Measurements from ENCODE around the gene SGSM2.
"Not testable (repeated sequence)": the region's sequence is repeated elsewhere in the genome, so short reads cannot be mapped to it uniquely, and the experiment has no call there.

SGSM2 gene, protein sequence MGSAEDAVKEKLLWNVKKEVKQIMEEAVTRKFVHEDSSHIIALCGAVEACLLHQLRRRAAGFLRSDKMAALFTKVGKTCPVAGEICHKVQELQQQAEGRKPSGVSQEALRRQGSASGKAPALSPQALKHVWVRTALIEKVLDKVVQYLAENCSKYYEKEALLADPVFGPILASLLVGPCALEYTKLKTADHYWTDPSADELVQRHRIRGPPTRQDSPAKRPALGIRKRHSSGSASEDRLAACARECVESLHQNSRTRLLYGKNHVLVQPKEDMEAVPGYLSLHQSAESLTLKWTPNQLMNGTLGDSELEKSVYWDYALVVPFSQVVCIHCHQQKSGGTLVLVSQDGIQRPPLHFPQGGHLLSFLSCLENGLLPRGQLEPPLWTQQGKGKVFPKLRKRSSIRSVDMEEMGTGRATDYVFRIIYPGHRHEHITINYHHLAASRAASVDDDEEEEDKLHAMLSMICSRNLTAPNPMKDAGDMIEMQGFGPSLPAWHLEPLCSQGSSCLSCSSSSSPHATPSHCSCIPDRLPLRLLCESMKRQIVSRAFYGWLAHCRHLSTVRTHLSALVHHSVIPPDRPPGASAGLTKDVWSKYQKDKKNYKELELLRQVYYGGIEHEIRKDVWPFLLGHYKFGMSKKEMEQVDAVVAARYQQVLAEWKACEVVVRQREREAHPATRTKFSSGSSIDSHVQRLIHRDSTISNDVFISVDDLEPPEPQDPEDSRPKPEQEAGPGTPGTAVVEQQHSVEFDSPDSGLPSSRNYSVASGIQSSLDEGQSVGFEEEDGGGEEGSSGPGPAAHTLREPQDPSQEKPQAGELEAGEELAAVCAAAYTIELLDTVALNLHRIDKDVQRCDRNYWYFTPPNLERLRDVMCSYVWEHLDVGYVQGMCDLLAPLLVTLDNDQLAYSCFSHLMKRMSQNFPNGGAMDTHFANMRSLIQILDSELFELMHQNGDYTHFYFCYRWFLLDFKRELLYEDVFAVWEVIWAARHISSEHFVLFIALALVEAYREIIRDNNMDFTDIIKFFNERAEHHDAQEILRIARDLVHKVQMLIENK

DNA sequence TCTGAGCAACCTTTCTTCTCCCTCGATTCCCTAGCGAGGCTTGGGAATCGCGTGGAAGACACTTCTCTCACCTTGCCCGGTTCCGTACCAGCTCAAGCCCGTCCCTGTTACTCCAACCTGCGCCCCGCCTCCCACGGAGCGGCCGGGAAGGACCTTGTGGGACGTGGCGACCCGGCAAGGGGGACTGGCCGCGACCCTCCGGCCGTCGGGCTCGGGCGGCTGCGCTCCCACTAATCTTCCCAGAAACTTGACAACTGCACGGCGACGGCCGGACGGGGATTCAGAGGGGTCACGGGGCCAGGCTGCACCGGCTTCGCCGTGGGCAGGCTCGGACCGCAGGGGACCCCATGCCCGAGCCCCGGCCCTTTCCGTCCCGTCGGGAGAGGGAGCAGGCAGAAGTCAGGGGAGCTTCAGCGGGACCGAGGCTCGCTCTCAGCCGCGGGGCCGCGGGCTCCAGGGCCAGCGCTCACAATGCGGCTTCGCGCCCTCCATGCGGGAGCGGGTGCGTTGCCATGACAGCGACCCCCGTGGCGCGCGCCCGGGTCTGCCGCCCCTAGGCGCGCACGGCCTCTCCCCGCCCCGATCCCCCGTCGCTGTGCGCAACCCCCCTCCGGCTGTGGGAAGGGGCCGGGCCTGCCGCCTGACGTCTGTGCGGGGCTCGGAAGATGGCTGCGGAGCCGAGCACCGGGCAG, at the start of gene SGSM2:
SGSM2 (plus strand) TSS at position 650 of the 692 bp plus-strand sequence. CDS start 188 bp downstream, outside the sequence.
- H3K4me3 ChIP-seq (ENCODE audit: low read depth, low read length): peak within 1 kb of the TSS; percentile 99

DNA sequence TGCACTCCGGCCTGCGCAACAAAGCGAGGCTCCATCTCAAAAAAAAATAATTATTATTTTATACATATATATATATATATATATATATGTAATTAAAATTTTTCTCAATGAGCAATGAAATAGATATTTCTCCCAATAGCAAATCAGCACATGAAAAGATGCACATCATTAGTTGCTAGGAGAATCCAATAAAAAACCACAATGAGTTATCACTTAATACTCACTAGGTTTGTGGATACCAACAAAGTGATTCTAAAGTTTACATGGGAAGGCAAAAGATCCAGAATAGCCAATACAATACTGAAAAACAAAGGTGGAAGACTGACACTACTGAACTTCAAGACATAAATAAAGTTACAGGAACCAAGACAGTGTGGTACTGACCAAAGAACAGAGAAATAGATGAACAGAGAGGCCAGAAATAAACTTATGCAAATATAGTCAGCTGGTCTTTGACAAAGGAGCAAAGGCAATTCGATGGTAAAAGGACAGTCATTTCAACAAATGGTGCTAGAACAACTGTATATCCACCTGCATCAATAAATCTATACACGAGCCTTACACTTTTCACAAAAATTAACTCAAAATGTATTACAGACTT, 47.3 kb upstream of the SGSM2 start:
- no peak overlapping the region for H3K4me3 ChIP-seq (ENCODE audit: low read depth, low read length)

DNA sequence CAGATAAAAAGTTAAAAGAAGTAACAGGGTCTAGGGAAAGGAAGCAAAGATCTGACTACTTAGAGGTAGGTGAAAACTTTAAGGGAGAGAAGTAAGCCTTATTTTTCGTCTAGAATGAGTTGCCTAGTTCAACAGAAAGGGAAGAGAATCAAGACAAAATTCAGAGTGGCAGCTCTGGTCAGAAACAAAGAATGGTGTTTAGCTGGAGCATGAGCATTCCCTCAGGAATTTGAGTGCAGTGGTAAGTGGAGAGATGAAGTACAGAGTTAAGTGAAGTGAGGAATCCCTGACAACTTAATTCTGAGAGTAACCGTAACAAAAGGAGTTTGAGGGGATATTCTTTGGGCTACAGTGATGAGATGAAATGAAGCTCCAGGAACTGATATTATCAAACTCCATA, 45.2 kb upstream of the SGSM2 start:
- no peak overlapping the region for H3K4me3 ChIP-seq (ENCODE audit: low read depth, low read length)

DNA sequence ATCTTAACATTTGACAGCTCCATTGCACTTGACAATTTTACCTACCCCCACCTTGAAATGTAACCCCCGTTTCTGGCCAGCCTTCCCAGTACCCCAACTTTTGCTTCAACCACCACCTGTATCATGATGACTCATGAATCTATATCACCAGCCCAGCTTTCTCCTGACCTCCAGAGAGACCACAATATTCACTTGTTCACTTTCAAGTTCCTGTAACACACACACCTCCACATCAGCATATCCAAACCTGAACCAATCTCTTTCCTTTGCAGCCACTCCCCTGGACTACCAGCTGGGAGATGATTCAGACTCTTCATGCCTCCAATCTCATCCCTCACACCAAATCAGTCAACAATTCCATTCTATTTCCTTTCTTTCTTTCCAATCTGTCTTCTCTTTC, 41.7 kb upstream of the SGSM2 start:
- no peak overlapping the region for H3K4me3 ChIP-seq (ENCODE audit: low read depth, low read length)

DNA sequence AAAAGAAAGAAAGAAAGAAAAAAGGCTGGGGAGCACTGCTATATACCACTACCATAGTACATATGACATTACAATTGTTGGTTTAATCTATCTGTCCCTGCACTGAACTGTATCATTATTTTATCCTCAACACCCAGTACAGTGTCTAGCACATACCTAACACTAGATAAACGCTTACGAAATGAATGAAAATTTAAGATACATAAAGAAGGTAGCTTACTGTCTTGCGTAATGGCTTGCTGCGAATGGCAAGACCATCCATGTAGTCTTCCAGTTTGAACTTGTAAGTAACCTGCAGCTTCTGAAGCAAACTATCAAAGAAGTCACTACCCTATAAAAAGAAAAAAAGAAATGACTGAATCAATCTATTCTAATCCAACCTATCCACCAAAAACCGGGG, 40.3 kb upstream of the SGSM2 start:
- no peak overlapping the region for H3K4me3 ChIP-seq (ENCODE audit: low read depth, low read length)

DNA sequence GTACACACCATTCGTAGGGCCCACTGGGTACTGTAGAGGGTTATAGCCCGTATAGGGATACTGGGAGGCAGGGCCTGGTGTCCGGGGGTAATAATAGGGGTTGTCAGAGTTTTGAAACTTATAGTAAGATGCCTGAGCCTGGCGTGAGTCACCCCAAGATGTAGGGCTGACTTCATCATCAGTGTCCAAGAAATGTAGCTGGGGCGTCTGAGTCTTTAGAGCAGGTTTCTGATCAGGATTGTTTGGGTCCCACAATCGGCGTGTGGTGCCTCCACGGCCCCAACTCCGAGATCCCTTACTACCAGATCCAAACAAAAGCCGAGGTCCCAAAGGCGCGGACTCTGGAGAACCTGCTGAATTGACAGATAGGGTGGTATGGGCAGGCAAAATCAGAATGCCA, 38.2 kb upstream of the SGSM2 start:
- no peak overlapping the region for H3K4me3 ChIP-seq (ENCODE audit: low read depth, low read length)

DNA sequence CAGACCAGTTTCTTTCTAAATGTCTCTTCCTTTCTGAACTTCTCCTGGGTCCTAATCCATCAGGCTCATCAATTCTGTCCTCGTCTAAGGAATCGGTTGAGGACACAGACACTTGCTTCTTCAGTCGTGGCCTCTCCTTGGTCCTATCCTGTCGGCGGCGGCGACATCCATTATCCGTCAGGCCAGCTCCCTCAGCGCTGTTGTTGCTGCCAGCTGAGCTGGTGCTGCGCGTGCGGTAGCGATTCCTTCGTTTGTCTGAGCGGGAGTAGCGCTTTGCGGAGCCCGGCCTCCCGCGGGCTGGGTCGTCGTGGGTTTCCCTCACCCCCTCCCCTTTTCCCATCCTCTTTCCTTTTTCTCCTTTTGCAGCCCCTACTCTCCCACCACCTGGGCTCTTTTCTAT, 37.5 kb upstream of the SGSM2 start:
- H3K4me3 ChIP-seq (ENCODE audit: low read depth, low read length): no peak overlapping the region

DNA sequence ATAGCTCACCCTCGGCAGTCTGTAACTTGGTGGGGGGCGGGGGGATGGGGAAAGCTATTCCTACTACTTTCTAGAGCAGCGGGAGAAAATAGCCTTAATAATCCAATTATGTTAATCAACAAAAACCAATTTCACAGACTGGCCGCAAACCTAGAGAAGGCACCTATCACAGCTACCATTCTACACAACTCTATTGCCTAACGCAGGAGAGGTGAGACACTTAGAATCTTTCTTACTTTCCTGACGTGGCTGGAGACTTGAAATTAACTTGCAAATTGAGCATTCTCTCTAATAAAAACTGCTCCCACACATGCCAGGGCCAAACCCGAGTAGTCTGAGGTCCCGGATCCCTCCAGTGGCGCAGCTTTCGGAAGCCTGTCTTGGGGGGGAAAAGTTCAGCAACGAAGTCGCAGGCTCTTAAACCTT, 34.5 kb upstream of the SGSM2 start:
- peak overlapping the region; percentile 88 for H3K4me3 ChIP-seq (ENCODE audit: low read depth, low read length)

DNA sequence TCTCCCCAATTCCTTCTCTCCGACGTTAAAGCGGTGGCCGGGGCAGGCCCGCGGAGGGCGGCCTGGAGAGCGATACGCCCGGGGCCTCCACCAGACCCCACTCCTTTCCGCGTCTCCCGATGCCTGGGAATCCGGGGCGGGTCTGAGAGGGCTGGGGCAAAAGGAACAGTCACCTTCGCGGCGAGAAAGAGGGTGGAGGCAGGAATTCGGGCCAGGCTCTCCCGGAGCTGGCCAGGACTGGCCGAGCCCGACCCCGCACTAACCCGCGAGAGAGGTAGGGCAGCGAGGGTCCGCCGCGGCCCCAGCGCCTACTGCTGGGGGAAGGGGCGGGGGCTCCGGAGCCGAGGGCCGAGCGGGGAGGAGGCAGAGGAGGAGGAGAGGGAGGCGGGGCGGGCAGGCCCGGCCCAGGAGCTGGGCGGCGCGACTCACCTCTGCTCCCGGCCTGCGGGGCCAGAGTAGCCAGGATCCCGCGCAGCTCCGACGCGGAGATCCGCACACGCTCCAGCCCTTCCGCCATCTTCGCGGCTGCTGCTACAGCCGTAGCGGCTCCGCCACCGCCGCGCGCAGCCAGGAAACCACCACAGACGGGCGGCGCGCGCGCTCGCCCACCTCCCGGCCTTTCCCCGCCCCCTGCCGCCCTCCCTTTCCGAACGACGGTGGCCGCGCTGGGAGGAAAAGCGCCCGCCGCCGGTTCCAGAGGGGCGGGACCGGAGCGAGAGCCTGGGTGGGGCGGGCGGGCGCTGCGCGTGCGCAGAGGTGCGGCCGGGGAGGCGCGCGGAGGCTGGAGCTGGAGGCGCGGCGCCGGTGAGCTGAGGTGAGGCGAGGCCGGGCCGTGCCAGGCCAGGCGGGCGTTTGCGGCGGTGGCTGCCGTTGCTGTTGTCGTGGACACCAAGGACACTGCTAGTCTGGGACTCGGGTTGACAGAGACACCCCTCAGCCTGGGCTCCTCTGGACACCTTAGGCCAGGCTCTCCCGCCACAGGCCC, 33.8 kb upstream of the SGSM2 start, which contains the start of the genes SMG6 and SRR:
SMG6 (minus strand) TSS at position 582 of the 985 bp plus-strand sequence; CDS start at position 517, 65 bp downstream.
SRR (plus strand) TSS at position 747 of the 985 bp plus-strand sequence. CDS start 11,611 bp downstream, outside the sequence.
- H3K4me3 ChIP-seq (ENCODE audit: low read depth, low read length): peak within 1 kb of the TSS; percentile 88

DNA sequence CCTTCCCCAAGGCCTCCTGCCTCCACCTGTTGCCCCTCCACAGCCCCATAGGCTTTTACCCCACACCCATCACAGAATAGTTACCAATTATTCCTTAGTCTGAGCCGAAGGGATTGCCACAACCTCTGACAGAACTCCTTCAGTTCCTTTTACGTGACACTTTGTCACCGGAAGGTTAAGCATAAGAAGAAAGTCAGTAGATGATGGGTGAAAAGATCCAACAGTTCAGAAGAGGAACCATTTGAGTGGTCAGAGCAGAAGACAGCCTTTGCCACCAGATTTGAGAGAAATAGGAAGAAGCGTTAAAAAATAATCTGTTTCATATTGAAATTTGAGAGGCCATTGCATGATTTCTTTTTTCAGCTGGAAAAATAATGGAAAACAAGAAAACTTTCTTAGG, 32.4 kb upstream of the SGSM2 start:
- H3K4me3 ChIP-seq (ENCODE audit: low read depth, low read length): no peak overlapping the region

DNA sequence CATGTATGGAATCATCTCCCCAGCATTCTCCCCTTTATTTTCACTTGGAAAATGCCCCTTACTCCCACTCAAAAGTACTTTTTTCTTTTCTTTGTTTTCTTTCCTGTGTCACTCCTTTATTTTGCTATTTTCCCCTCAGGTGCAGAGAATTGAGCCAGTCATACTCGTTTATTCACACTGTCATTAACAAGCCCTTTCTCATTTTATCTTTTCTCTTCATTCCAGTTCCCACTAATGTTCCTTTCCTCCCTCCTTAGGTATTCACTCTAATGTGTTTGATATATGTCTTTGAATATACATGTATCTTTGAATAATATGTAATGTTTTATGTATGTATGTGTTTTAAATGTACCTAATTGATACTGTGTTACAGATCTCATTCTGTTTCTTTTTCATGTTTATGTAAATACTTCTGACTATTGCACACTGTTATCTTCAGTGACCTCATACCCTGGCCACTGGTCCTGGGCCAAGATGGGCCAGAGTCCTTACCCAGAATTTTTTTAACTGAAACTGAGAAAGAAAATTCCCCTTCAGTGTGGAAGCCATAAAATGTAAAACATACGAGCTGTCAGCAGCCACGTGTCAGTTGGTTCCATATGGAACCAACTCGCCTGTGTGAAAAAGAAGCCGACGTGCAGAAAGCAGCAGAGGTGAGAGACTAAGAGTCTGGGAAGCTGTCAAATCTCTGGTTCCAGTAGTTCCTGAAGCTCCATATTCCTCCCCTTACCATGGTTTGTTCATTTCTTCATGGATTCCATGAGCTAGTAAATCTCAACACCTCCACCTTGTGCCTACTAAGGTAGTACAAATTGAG, 27.8 kb upstream of the SGSM2 start:
- H3K4me3 ChIP-seq (ENCODE audit: low read depth, low read length): no peak overlapping the region

DNA sequence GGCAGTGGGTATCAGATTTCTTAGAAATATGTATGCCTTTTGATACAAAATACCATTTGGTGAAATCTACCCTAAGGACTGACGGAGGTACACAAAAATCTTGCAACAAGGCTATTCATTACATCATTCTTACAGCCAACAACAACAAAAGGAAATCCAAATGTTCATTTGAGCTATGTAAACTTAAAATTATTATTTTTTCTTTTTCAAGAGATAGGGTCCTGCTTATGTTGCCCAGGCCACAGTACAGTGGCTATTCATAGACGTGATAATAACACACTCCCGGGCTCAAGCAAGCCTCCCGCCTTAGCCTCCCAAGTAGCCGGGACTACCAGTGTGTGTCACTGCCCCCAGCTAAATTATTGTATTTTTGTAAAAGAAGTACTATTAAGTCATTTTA, 24.6 kb upstream of the SGSM2 start:
- no peak overlapping the region for H3K4me3 ChIP-seq (ENCODE audit: low read depth, low read length)

DNA sequence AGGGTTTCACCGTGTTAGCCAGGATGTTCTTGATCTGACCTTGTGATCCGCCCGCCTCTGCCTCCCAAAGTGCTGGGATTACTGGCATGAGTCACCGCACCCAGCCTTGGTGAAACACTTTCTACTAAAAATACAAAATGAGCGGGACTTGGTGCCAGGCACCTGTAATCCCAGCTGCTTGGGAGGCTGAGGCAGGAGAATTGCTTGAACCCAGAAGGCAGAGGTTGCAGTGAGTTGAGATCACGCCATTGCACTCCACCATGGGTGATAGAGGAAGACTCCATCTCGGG, 20.4 kb upstream of the SGSM2 start:
- not testable (repeated sequence) for H3K4me3 ChIP-seq (ENCODE audit: low read depth, low read length)

DNA sequence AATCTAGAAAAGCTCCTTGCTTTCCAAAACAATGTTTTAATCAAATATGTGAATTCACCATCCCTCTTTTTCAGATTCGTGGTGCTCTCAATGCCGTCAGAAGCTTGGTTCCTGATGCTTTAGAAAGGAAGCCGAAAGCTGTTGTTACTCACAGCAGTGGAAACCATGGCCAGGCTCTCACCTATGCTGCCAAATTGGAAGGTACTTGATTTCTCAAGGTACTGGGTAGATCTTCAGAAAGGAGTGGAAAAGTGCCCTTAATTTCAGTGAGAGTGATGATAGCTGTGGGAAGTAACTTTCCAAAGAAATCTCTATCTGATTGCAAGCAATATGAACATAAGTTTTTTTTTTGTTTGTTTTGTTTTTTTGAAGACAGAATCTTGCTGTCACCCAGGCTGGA, 19.5 kb upstream of the SGSM2 start:
- H3K4me3 ChIP-seq (ENCODE audit: low read depth, low read length): no peak overlapping the region

DNA sequence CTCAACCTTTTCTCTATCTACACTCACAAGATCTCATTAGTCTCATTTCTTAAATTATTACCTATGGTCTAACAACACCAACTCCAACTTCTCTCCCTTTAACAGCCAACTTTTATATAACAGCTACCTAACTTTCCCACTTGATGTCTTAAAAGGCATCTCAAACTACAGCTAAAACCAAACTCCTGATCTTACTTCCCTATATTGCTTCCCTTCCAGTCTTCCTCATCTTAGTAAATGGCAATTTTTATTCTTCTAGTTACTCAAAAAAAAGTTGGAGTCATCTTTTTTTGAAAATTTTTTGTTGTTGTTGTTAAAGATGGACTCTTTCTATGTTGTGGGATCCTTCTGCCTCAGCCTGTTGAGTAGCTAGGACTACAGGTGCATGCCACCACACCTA, 18.2 kb upstream of the SGSM2 start:
- H3K4me3 ChIP-seq (ENCODE audit: low read depth, low read length): no peak overlapping the region

DNA sequence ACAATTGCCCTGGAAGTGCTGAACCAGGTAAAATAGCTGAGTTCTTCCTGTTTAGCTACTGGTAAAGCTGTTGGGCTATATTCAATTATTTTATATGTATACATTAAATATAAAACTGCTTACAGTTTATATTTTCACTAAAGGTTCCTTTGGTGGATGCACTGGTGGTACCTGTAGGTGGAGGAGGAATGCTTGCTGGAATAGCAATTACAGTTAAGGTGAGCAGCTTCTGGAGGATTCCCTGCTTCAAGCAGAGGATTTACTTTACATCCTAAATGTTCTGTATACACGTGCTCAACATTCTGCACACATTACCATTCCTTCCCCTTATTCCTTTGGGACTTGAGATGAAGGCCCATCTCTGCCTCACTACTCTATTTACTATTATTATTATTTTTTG, 15.9 kb upstream of the SGSM2 start:
- no peak overlapping the region for H3K4me3 ChIP-seq (ENCODE audit: low read depth, low read length)

DNA sequence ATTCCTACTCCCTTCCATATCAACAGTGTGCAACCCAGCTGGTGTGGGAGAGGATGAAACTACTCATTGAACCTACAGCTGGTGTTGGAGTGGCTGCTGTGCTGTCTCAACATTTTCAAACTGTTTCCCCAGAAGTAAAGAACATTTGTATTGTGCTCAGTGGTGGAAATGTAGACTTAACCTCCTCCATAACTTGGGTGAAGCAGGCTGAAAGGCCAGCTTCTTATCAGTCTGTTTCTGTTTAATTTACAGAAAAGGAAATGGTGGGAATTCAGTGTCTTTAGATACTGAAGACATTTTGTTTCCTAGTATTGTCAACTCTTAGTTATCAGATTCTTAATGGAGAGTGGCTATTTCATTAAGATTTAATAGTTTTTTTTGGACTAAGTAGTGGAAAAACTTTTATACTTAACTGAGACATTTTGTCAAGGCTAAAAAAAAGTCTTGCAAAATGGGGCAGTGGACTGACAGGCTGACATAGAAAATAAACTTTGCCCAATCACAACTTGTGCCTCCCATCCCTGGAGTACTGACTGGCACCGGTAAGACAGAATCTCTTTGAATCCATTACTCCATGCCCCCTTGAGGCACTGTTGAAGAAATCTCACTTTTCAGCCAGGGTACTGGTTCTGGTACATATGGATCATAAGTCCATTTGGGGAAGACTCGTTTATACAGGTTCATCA, 13.5 kb upstream of the SGSM2 start:
- no peak overlapping the region for H3K4me3 ChIP-seq (ENCODE audit: low read depth, low read length)

DNA sequence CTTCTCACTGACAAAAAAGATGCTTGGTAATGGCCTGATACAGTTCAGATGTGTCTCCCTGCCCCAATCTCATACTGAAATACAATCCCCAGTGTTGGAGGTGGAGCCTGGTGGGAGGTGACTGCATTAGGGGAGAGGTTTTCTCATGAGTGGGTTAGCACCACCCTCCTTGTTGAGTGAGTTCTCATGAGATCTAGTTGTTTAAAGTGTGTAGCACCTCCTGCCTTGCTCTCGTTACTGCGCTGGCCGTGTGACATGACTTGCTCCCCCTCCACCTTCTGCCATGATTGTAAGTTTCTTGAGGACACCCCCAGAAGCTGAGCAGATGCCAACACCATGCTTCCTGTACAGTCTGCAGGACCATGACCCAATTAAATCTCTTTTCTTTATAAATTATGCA, 6.0 kb upstream of the SGSM2 start:
- no peak overlapping the region for H3K4me3 ChIP-seq (ENCODE audit: low read depth, low read length)
